GM19099 (cell line): ENCODE measurements around the gene GALNT12.

Experiments
- POLR2A ChIP-seq: IDR thresholded peaks from 3 replicates; pipeline ENCODE4 v1.6.1; 2011; ENCODE audit warnings: low read depth; ENCODE audit not compliant: insufficient read length; ENCODE audit errors: extremely low read depth

Gene GALNT12, protein sequence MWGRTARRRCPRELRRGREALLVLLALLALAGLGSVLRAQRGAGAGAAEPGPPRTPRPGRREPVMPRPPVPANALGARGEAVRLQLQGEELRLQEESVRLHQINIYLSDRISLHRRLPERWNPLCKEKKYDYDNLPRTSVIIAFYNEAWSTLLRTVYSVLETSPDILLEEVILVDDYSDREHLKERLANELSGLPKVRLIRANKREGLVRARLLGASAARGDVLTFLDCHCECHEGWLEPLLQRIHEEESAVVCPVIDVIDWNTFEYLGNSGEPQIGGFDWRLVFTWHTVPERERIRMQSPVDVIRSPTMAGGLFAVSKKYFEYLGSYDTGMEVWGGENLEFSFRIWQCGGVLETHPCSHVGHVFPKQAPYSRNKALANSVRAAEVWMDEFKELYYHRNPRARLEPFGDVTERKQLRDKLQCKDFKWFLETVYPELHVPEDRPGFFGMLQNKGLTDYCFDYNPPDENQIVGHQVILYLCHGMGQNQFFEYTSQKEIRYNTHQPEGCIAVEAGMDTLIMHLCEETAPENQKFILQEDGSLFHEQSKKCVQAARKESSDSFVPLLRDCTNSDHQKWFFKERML

DNA sequence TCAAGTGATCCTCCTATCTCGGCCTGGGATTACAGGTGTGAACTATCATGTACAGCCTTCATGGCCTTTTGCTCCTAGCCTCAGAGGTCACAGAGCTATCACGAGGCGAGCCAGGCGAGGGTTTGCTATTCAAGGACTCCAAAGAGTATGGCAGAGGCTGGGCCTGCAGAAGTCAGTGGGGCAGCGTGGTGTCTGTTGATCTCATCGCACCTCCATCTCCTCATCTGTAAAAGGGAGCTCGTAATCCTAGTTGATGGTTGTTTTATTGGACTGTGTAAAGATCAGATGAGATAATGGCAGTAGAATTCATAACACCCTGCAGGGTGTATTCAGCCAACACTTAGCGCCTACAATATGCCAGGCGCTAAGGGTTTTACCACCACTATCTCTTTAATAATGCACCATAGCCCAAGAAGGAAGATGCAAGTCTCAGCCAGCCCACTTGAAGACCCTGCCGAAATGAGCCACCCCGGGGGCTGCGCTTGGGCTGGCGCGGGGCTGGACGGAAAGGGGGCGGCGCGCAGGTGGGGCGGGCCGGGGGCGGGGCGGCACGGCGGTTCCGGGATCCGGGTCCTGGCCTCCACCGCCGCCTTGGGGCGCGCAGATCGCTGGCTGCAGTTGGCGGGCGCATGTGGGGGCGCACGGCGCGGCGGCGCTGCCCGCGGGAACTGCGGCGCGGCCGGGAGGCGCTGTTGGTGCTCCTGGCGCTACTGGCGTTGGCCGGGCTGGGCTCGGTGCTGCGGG, at the start of gene GALNT12:
Gene GALNT12, plus strand, starts transcription at position 601 of the 744 bp plus-strand sequence. Its CDS starts 29 bp downstream, at position 630.
- TF ChIP-seq POLR2A: no peak

DNA sequence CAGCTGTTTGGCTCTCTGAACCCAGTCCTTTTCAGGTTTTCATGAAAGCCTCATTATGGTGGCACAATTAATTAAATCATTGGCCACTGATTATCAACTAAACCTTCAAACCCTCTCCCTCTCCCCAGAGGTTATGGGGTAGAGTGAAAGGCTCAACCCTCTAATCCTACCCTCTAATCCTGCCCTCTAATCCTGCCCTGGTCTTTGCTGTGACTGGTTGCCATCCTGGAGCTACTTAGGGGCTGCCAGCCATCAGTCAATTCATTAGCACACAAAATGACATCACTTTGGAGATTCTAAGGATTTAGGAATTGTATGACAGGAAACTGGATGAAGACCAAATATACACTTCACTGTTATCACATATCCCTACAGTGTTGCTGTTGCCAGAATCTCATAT, 47.2 kb upstream of the GALNT12 start:
- no peak for TF ChIP-seq POLR2A

DNA sequence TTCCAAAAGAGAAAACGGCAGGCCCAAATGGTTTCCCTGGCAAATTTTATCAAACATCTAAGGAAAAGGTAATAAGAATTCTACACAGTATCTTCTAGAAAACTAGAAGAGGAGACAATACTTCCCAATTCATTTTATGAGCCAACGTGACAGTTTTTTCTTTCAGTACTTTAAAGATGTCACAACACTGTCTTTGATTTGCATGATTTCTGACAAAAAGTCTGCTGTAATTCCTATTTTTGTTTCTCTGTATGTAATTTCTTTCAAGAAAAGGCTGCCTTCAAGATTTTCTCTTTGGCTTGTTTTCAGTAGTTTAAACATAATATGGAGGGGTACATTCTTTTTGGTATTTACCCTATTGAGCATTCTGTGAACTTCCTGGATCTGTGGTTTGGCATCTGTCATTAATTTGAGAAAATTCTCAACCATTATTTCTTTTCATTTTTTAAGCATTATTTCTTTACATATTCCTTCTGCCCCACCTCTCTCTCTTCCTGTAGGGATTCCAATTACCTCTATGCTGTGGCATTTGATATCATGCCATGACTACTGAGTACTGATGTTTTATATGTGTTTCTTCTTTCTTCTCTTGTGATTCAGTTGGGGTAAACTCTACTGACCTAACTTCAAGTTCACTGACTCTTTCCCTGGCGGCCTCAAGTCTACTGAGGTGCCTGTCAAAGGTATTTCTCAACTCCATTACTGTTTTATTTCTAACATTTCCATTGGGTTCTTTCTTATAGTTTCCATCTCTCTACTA, 43.3 kb upstream of the GALNT12 start:
- TF ChIP-seq POLR2A: no peak

DNA sequence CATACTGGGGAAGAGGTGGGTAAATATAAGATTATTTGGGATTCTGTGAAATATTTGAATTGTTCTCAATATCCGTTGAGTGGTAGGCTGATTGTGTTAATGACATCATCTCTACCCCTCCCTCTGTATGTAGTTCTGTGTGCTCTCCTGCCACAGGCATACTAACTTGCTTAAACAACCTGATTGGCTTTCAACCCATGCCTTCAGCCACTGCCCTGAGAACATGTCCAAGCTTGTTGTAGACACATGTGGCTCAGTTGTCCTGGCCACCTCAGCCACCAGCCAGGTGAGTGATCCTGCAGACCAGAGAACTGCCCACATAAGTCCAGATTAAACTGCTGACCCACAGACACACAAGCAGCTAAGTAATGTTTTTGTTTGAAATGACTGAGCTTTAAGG, 42.2 kb upstream of the GALNT12 start:
- no peak for TF ChIP-seq POLR2A

DNA sequence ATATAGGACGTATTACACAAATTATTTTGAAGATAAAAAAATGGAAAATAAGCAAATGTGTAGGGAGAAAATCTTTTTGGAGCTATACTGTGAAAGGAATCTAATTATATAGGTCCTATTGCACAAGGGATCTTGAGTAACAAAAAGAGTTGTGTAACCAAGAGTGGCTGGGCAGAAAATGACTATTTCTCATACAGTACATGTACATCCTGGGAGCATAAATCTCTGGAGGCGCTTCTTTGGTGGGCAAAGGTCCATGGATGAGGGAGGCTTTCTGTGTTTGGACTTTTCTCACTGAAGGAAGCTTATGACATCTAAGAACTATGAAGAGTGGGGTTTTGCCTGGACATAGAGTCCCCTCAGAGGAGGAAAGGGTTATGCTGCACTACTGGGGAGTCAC, 40.9 kb upstream of the GALNT12 start:
- TF ChIP-seq POLR2A: no peak

DNA sequence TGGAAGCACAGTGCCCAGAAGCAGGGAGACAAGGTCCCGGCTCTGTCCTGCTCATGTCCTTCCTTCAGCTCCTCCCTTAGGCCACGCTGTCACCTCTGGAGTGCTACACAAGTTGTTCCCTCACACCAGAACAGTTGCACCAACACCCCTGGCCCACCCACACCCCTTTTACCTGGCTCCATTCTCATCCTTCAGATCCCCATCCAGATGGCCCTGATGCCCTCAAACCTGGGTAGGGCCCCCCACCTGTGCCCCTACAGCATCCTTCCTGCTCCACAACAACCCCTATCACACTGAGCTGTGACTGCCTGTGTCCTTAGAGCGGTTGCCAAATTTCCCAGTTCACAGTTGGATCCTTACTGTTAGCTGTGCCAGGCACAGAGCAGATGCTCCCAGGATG, 40.3 kb upstream of the GALNT12 start:
- no peak for TF ChIP-seq POLR2A

DNA sequence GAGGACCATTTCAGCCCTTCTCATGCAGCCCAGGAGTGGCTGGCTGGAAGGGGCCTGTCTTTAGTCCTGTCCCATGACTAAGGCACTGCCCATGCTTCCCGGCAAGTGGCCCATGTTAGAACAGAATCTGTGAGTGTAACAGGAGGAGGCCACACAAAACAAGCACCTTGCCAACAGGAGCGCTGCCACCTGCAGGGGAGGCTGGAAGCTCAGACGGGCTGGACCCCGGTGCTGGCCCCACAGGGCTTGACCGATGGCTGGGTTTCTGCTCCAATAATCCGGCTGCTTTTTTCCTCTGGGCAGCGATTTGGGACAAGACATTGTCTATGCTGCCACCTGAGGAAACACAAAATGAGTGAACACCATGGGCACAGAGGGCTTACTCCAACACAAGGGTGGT, 39.6 kb upstream of the GALNT12 start:
- TF ChIP-seq POLR2A: no peak

DNA sequence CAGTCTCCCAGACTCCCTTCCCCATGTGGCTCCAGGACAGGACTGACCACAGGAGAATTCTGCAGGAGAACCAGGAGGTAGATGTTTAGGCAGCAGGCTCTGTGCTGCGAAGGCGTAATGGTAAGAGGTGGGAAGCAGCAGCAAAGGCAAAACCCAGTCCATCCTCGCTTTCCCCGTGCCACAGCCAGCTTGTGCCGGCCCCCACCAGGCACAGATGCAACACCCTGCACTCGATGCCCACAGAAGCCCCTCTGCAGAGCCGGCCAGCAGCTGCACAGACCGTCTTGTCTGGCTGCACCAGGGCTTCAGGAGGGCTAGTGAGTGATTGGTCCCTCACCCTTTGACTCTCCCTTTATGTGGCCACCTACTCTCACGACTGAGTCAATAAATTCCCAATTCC, 39.1 kb upstream of the GALNT12 start:
- TF ChIP-seq POLR2A: no peak

DNA sequence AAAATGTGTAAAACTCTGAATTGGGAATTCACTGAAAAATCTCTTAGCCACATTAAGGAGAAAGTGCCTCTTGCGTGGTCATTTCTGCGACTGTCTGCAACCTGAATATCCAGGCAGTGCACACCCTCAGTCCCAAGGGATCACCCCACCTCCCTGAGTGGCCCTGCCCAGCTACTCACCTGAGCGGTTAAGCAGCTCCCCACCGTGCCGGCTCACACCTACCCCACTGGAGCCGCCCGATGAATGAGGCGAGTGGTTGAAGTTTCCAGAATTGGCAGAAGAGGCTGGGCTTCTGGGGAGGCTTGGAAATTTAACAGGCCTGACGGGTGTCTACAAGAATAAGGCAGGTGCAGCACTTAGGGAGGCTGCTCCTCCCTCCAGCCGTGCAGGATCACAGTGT, 36.8 kb upstream of the GALNT12 start:
- no peak for TF ChIP-seq POLR2A

DNA sequence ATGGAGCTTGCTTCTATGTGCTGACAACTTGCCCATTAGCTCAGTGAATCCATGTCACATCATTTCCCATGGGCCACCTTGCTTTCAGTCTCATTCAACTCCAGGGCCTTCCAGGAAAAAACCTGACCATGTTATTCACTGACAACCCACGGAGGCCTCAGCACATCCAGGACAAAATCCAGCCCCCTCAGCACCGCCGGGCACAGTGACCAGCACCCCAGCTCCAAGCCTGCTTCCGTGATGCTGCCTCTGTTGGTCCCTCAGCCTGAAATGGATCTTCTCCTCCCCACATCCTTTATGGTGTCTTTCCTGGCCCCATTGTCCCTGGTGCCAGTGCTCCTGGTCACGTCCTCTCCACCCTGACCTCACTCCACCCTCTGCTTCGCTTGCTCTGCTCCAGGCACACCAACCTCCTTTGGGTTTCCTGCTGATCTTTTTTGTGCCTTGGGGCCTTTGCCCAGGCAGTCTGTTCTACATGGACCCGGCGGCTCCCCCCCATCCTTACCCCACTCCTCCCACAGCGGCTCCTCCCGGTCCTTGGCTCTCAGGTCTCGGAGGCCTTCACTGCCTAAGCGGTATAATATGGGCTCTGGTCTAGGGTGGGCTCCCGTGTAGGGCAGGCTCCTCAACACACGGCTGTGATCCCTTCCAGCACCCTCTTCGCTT, 36.1 kb upstream of the GALNT12 start:
- TF ChIP-seq POLR2A: no peak

DNA sequence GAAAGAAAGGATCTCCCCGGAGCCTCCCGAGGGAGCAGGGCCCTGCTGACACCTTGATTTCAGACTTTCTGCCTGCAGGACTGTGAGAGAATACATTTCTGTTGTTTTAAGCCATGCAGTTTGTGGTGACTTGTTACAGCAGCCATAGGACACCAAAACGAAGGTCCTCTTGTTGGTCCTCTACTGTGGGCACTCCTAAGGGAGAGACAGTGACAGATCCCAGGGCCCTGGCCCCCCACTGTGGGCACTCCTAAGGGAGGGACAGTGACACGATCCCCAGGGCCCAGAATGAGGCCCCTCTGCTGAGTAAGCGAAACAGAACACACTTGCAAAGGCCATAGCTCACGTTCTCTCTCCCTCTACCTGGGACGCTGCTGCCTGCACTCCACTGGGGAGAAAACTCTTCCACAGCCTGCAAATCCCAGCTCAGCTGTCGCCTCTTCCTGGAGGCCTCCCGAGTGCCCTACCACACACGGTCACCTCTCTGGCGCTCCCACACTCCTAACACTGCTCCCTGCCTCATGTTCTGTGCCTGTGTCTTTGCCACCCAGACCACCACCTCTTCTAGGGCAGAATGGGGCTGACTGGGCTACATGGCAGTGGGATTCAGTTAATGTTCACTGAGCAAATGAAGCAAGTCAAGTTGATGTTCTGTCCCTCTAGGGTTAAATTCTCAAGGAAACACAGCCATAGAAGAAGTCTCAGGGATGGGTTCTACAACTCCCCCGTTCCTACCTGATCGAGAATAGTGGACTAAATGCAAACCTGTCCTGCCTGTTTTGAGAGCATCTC, 34.9 kb upstream of the GALNT12 start:
- no peak for TF ChIP-seq POLR2A

DNA sequence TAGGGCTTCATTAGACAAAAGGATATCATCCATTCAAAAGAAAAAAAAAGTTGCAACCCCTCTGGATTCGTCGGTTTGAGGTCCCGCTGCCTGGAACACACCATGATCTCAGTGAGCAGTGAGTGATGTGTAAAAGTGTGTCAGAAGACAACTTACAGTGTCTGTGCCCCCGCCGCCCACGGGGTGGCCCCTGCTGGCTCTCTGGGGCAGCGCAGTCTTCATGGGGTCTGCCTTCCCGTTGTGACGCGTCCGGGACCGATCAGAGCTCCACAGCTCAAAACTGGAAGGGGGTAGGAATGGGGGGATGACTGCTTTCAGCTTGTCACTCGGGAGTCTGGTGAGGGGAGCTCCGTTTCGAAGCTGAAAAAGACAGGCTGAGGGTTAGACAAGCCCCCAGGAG, 33.7 kb upstream of the GALNT12 start:
- no peak for TF ChIP-seq POLR2A

DNA sequence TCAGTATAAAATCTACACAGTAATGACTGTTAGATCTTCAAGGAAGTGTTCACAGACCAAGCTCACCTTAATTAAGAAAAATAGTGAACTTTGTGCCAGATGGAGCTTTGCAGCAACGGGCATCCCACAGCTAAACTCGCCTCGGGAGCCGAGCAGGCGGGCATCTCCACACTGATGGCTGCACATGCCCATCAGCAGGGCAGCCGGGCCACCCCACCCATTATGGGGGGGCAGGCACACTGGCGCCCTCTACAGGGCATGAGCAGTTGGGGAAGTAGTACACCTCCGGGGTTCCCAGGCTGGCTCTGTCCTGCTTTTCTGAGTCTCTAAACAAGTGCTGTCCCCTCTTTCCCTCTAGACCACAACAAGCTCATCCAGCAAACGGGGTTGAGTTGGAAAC, 32.7 kb upstream of the GALNT12 start:
- TF ChIP-seq POLR2A: no peak
